Measurements from ENCODE around the gene SMARCB1.

SMARCB1 gene

DNA sequence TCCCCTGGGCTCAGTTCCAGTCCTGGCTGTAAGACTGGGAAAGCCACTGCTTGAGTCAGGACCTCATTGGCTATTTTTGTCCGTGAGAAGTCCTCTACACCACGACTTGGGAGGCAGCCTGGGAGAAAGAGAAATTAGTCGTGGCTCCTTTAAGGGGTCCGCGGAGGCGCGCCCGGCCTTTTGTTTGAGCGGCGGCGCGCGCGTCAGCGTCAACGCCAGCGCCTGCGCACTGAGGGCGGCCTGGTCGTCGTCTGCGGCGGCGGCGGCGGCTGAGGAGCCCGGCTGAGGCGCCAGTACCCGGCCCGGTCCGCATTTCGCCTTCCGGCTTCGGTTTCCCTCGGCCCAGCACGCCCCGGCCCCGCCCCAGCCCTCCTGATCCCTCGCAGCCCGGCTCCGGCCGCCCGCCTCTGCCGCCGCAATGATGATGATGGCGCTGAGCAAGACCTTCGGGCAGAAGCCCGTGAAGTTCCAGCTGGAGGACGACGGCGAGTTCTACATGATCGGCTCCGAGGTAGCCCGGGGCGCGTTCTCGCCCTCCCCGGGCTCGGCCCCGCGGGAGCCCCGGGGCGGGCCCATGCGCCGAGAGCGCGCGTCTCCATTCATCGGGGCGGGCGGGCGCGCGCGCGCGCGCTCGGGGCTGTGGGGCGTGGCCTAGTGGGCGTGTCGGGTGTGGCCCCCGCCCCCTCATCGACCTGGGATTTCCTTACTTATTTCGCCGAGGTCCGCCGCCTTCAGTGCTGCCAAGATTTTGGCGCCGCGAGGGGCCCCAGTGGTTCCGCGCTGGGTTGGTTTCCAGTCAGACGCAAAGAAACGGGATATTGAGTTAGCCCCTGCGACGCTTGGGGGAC, at the start of gene SMARCB1:
Gene SMARCB1, plus strand, starts transcription at position 215 of the 848 bp plus-strand sequence. Its CDS starts 204 bp downstream, at position 419.
- peak; percentile 98 for DNase-seq (ENCODE audit: low spot score)

DNA sequence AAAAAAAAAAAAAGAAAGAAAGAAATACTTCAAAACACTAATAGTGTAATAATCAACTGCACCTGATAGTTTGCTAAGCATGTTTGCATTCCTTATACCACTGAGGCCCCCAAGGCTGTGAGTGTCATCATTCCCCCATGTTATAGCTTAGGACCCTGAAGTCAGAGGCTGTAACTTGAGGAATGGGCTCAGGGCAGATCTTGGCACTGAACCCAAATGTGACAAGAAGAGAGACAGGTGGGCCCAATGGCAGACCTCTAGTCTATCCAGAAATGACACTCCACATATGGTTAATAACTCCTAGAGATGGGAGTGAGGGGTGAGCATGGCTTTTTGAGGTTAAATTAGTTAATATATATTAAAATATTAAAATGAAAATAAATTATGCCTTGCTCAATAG, 49.1 kb upstream of the SMARCB1 start:
- DNase-seq (ENCODE audit: low spot score): no peak

GRCh38 chr22:23742505-23743264, 44.1 kb upstream of the SMARCB1 start:
- DNase-seq (ENCODE audit: low spot score): no peak

DNA sequence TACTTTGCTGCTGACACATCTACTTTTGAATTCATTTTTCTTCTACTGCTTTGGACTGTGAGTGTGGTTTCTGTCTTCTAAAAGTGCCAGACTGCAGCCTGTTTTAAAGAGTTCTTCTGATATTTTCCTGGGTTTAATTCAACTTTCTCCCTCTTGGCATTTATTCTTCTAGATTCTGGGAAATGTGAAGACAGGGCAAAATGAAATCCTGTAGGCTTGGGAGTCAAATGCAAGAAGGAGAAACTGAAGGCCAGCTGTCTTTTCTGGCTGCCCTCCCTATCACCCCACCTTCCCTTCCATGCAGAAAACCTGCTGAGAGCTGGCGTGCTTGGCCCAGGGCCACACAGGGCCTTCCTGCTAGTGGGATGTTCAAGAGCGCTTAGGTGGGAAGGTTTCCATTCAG, 43.5 kb upstream of the SMARCB1 start:
- DNase-seq (ENCODE audit: low spot score): no peak

DNA sequence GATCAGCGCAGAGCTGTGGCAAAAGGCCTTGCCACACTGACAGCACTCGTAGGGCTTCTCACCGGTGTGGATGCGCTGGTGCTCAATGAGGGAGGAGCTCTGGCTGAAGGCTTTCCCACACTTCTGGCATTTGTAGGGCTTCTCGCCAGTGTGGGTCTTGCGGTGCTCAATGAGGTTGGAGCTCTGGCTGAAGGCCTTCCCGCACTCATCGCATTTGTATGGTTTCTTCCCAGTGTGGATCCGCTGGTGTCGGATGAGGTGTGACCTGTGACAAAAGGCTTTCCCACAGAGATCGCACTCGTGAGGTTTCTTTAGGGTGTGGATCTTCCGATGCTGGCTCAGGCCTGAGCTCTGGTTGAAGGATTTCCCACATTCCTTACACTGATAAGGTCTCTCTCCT, 42.8 kb upstream of the SMARCB1 start:
- no peak for DNase-seq (ENCODE audit: low spot score)

GRCh38 chr22:23744485-23744884, 42.3 kb upstream of the SMARCB1 start:
- no peak for DNase-seq (ENCODE audit: low spot score)

- no peak for DNase-seq (ENCODE audit: low spot score)
These were observed 41.0 kb upstream of the SMARCB1 start for GRCh38 chr22:23745791-23746190.

- no peak for DNase-seq (ENCODE audit: low spot score)
These were observed 36.9 kb upstream of the SMARCB1 start for GRCh38 chr22:23749841-23750301.

- DNase-seq (ENCODE audit: low spot score): peak; percentile 35
These were observed 36.4 kb upstream of the SMARCB1 start for GRCh38 chr22:23750367-23750713.

- peak; percentile 87 for DNase-seq (ENCODE audit: low spot score)
These were observed 35.9 kb upstream of the SMARCB1 start, which contains the start of gene ZNF70 for GRCh38 chr22:23750714-23751440. Gene ZNF70 (minus strand): TSS chr22:23751112. CDS start chr22:23745140, 5,972 bp downstream.

DNA sequence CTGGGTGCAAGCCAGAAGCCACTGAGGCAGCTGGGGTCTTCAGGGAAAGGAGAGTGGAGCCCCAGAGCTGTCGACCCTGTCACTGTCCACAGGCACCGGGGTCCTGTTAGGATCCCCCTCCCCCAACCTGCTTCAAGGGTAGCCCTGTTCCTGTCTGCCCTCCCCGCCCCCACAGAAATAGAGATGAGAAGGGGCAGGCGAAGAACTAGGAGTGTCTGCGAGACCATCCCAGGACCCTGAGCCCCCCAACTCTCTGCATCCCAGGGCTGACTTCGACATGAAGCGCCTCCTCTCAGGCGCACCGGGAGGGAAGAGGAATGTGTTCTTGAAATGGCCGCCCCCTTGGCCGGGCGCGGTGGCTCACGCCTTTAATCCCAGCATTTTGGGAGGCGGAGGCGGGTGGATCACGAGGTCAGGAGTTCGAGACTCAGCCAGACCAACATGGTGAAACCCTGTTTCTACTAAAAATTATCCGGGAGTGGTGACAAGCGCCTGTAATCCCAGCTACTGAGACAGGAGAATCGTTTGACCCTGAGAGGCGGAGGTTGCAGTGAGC, 35.2 kb upstream of the SMARCB1 start:
- no peak for DNase-seq (ENCODE audit: low spot score)

- no peak for DNase-seq (ENCODE audit: low spot score)
These were observed 34.6 kb upstream of the SMARCB1 start for GRCh38 chr22:23752090-23752691.

GRCh38 chr22:23752750-23753149, 34.0 kb upstream of the SMARCB1 start:
- no peak for DNase-seq (ENCODE audit: low spot score)

GRCh38 chr22:23753385-23753784, 33.4 kb upstream of the SMARCB1 start:
- DNase-seq (ENCODE audit: low spot score): no peak

GRCh38 chr22:23754220-23754919, 32.4 kb upstream of the SMARCB1 start, which contains the start of gene VPREB3:
Gene VPREB3 (minus strand): TSS chr22:23754425. CDS start chr22:23754363, 62 bp downstream.
- no peak for DNase-seq (ENCODE audit: low spot score)

DNA sequence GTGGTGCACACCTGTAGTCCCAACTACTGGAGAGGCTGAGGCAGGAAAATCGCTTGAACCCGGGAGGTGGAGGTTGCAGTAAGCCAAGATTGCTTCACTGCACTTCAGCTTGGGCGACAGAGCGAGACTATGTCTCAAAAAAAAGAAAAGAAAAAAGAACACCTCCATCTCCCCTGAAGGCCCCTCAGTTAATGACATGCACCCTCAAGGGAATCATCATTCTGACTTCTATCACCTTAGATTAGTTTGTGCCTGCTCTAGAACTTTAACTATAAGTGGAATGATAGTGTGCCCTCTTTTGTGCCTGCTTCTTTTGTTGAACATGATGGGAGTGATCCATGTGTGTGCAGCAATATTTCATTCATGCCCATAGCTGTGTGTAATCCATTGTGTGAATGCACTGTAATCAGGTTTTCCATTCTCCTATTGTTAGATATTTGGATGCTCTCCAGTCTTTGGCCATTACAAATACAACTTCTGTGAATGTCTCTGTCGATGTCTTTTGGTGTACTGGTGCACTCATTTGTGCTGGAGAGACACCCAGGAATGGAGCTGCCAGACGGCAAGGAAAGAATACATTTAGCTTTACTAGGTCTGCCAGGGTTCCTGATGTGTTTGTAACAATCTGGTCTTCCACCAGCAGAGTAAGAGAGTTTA, 31.7 kb upstream of the SMARCB1 start:
- no peak for DNase-seq (ENCODE audit: low spot score)

- no peak for DNase-seq (ENCODE audit: low spot score)
These were observed 31.1 kb upstream of the SMARCB1 start for GRCh38 chr22:23755711-23756110.

DNA sequence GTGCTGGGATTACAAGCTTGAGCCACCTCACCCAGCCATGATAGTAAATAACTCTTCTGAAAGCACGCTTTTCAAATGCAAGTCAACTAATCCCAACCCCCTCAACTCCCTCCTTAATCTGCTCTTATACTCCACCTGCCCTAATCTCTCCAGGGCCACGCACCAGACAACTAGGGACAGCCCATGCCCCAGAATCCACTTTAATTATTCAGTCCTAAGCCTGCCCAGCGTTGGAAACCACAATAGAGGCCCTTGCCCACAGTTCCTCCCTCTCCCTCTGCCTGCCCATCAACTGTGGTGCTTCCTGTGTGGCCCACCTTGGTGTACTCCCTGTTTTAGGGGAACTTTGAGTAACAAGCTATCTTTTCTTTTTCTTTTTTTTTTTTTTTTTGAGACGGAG, 29.9 kb upstream of the SMARCB1 start:
- no peak for DNase-seq (ENCODE audit: low spot score)

- no peak for DNase-seq (ENCODE audit: low spot score)
These were observed 27.2 kb upstream of the SMARCB1 start for GRCh38 chr22:23759566-23759965.

- no peak for DNase-seq (ENCODE audit: low spot score)
These were observed 26.7 kb upstream of the SMARCB1 start for GRCh38 chr22:23760056-23760455.

Data from hepatic stellate cell (primary cell).